ENCODE data around the gene IER5.

The IER5 gene

GRCh38 chr1:181131255-181131941, 42.9 kb downstream of the IER5 start:
- TF ChIP-seq CTCF (IDR thresholded peaks at IDR 0.05; ENCODE audit: insufficient read depth, low read depth, low read length, missing control alignments) = no peak
- peak overlapping the region; percentile 46 for H3K4me3 ChIP-seq (ENCODE audit: low read depth, low read length)

GRCh38 chr1:181133441-181133951, 45.0 kb downstream of the IER5 start:
- DNase-seq (ENCODE audit: low read depth) = no peak
- H3K4me3 ChIP-seq (ENCODE audit: low read depth, low read length) = 0 out of 2 replicates have a peak overlapping the region, but pooled peaks have one; percentile 5
- no peak for TF ChIP-seq CTCF (IDR thresholded peaks at IDR 0.05; ENCODE audit: insufficient read depth, low read depth, low read length, missing control alignments)

More at GRCh38 chr1:181131255-181131941, 42.9 kb downstream of the IER5 start:
- DNase-seq (ENCODE audit: low read depth) = peak; percentile 81

GRCh38 chr1:181133969-181134418, 45.5 kb downstream of the IER5 start:
- DNase-seq (ENCODE audit: low read depth) = no peak
- H3K4me3 ChIP-seq (ENCODE audit: low read depth, low read length) = no peak overlapping the region
- TF ChIP-seq CTCF (IDR thresholded peaks at IDR 0.05; ENCODE audit: insufficient read depth, low read depth, low read length, missing control alignments) = no peak

GRCh38 chr1:181134543-181135436, 46.3 kb downstream of the IER5 start:
- H3K4me3 ChIP-seq (ENCODE audit: low read depth, low read length) = peak overlapping the region; percentile 59

GRCh38 chr1:181135437-181135731, 46.9 kb downstream of the IER5 start:
- peak overlapping the region; percentile 59 for H3K4me3 ChIP-seq (ENCODE audit: low read depth, low read length)
- TF ChIP-seq CTCF (IDR thresholded peaks at IDR 0.05; ENCODE audit: insufficient read depth, low read depth, low read length, missing control alignments) = peak; percentile 55
- DNase-seq (ENCODE audit: low read depth) = peak; percentile 81

More at GRCh38 chr1:181134543-181135436, 46.3 kb downstream of the IER5 start:
- DNase-seq (ENCODE audit: low read depth) = peak; percentile 86
- TF ChIP-seq CTCF (IDR thresholded peaks at IDR 0.05; ENCODE audit: insufficient read depth, low read depth, low read length, missing control alignments) = no peak

GRCh38 chr1:181135815-181136737, 47.6 kb downstream of the IER5 start:
- no peak for DNase-seq (ENCODE audit: low read depth)
- TF ChIP-seq CTCF (IDR thresholded peaks at IDR 0.05; ENCODE audit: insufficient read depth, low read depth, low read length, missing control alignments) = no peak
- H3K4me3 ChIP-seq (ENCODE audit: low read depth, low read length) = peak overlapping the region; percentile 10; the same call in 1 of the 2 replicates

Data from GM12865 (cell line).